GM18858 (cell line): ENCODE measurements around the gene IQCK.
A peak's percentile ranks its signal among the peaks of the same experiment; 100 is the strongest.

Source experiments
- ATAC-seq: cut with Tn5 transposase; IDR thresholded peaks from one replicate; pipeline ENCODE4 v1.9.1; 2021; ENCODE audit not compliant: unreplicated experiment

Gene IQCK

GRCh38 chr16:19879241-19879792 lies 161.2 kb downstream of the IQCK start:
- ATAC-seq, result no peak

- ATAC-seq, result no peak
Measured at GRCh38 chr16:19881028-19881427, 163.0 kb downstream of the IQCK start.

- no peak for ATAC-seq
Measured at GRCh38 chr16:19881783-19882182, 163.7 kb downstream of the IQCK start.

GRCh38 chr16:19882186-19882585 lies 164.1 kb downstream of the IQCK start:
- no peak for ATAC-seq

- no peak for ATAC-seq
Measured at GRCh38 chr16:19882646-19883045, 164.6 kb downstream of the IQCK start.

- no peak for ATAC-seq
Measured at GRCh38 chr16:19883296-19883965, 165.4 kb downstream of the IQCK start.

GRCh38 chr16:19883966-19884485 lies 166.0 kb downstream of the IQCK start:
- no peak for ATAC-seq

GRCh38 chr16:19884611-19885450 lies 166.8 kb downstream of the IQCK start, which contains the start of gene GPRC5B:
TSS of gene GPRC5B (minus strand) at chr16:19884848. CDS start at chr16:19872845, 12,003 bp downstream.
- ATAC-seq, result no peak

GRCh38 chr16:19885451-19886072 lies 167.5 kb downstream of the IQCK start:
- ATAC-seq, result no peak

- peak; percentile 77 for ATAC-seq
Measured at GRCh38 chr16:19886073-19886941, 168.2 kb downstream of the IQCK start.

- ATAC-seq, result no peak
Measured at GRCh38 chr16:19888834-19889233, 170.8 kb downstream of the IQCK start.

- no peak for ATAC-seq
Measured at GRCh38 chr16:19890901-19891300, 172.8 kb downstream of the IQCK start.

GRCh38 chr16:19892902-19893301 lies 174.8 kb downstream of the IQCK start:
- ATAC-seq, result no peak

GRCh38 chr16:19894586-19894985 lies 176.5 kb downstream of the IQCK start:
- ATAC-seq, result no peak

- ATAC-seq, result no peak
Measured at GRCh38 chr16:19896951-19897350, 178.9 kb downstream of the IQCK start.

- no peak for ATAC-seq
Measured at GRCh38 chr16:19898166-19898565, 180.1 kb downstream of the IQCK start.

GRCh38 chr16:19898924-19899604 lies 181.0 kb downstream of the IQCK start:
- ATAC-seq, result no peak

- ATAC-seq, result no peak
Measured at GRCh38 chr16:19899605-19899955, 181.5 kb downstream of the IQCK start.

GRCh38 chr16:19901164-19901563 lies 183.1 kb downstream of the IQCK start:
- ATAC-seq, result no peak
